Measurements from ENCODE around the gene IL22RA2.
A peak's percentile ranks its signal among the peaks of the same experiment; 100 is the strongest.
"Not testable (repeated sequence)": the region's sequence is repeated elsewhere in the genome, so short reads cannot be mapped to it uniquely, and the experiment has no call there.

IL22RA2 gene

GRCh38 chr6:137173501-137173900 is at the start of gene IL22RA2:
TSS of gene IL22RA2 (minus strand) at chr6:137173644. CDS start at chr6:137161749, 11,895 bp downstream.
- no peak for DNase-seq (ENCODE audit: low read depth, low spot score)

- no peak for DNase-seq (ENCODE audit: low read depth, low spot score)
Observed at GRCh38 chr6:137222381-137222780, 48.9 kb upstream of the IL22RA2 start.

- DNase-seq (ENCODE audit: low read depth, low spot score), result no peak
Observed at GRCh38 chr6:137219664-137220252, 46.3 kb upstream of the IL22RA2 start.

GRCh38 chr6:137218917-137219663 is 45.6 kb upstream of the IL22RA2 start, which contains the start of gene IFNGR1:
TSS of gene IFNGR1 (minus strand) at chr6:137219385. CDS start at chr6:137219327, 58 bp downstream.
- DNase-seq (ENCODE audit: low read depth, low spot score), result peak; percentile 97

GRCh38 chr6:137218473-137218916 is 45.1 kb upstream of the IL22RA2 start:
- peak; percentile 57 for DNase-seq (ENCODE audit: low read depth, low spot score)

- DNase-seq (ENCODE audit: low read depth, low spot score), result no peak
Observed at GRCh38 chr6:137217801-137218472, 44.5 kb upstream of the IL22RA2 start.

- no peak for DNase-seq (ENCODE audit: low read depth, low spot score)
Observed at GRCh38 chr6:137216875-137217553, 43.6 kb upstream of the IL22RA2 start.

GRCh38 chr6:137216106-137216505 is 42.7 kb upstream of the IL22RA2 start:
- DNase-seq (ENCODE audit: low read depth, low spot score), result no peak

- not testable (repeated sequence) for DNase-seq (ENCODE audit: low read depth, low spot score)
Observed at GRCh38 chr6:137215630-137216029, 42.2 kb upstream of the IL22RA2 start.

- DNase-seq (ENCODE audit: low read depth, low spot score), result no peak
Observed at GRCh38 chr6:137214931-137215330, 41.5 kb upstream of the IL22RA2 start.

GRCh38 chr6:137213813-137214212 is 40.4 kb upstream of the IL22RA2 start:
- no peak for DNase-seq (ENCODE audit: low read depth, low spot score)

GRCh38 chr6:137213331-137213740 is 39.9 kb upstream of the IL22RA2 start:
- no peak for DNase-seq (ENCODE audit: low read depth, low spot score)

- no peak for DNase-seq (ENCODE audit: low read depth, low spot score)
Observed at GRCh38 chr6:137211910-137212309, 38.5 kb upstream of the IL22RA2 start.

- DNase-seq (ENCODE audit: low read depth, low spot score), result no peak
Observed at GRCh38 chr6:137210903-137211302, 37.5 kb upstream of the IL22RA2 start.

GRCh38 chr6:137208279-137208678 is 34.8 kb upstream of the IL22RA2 start:
- DNase-seq (ENCODE audit: low read depth, low spot score), result no peak

GRCh38 chr6:137207457-137207856 is 34.0 kb upstream of the IL22RA2 start:
- not testable (repeated sequence) for DNase-seq (ENCODE audit: low read depth, low spot score)

GRCh38 chr6:137206577-137206976 is 33.1 kb upstream of the IL22RA2 start:
- no peak for DNase-seq (ENCODE audit: low read depth, low spot score)

- DNase-seq (ENCODE audit: low read depth, low spot score), result no peak
Observed at GRCh38 chr6:137203256-137203655, 29.8 kb upstream of the IL22RA2 start.

- DNase-seq (ENCODE audit: low read depth, low spot score), result no peak
Observed at GRCh38 chr6:137202078-137202477, 28.6 kb upstream of the IL22RA2 start.

- DNase-seq (ENCODE audit: low read depth, low spot score), result no peak
Observed at GRCh38 chr6:137201006-137201405, 27.6 kb upstream of the IL22RA2 start.

GRCh38 chr6:137200288-137200687 is 26.8 kb upstream of the IL22RA2 start:
- DNase-seq (ENCODE audit: low read depth, low spot score), result no peak
